ENCODE results near the gene UST.

DNA sequence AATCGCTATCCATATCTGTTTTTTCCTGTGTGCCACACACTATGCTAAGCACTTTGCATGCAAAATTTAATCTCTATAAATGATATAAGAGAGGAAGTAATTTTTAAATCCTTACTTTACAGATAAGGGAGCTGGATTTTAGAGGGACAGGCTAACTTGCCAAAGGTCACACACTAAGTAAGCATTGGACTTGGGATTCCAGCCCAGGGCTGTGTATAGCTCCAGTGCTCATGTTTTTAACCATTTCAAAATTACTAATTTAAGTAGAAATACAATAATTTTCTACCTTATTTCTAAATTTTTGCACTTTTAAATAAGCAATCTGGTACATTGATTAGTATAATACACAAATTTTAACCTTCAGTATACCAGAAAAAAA, 144.6 kb downstream of the UST start:
- TF ChIP-seq CTCF (optimal IDR thresholded peaks at IDR 0.05 in 1 of 3, IDR thresholded peaks at IDR 0.05 in 1 of 3, conservative IDR thresholded peaks at IDR 0.05 in 1 of 3; ENCODE audit: extremely low read depth in 1 of 3, insufficient read depth in 2 of 3, low read length in 3 of 3), result no peak
- TF ChIP-seq EZH2 (IDR thresholded peaks at IDR 0.05; ENCODE audit: low read length), result no peak
